Measurements from ENCODE around the gene RBM15. TPM values are rescaled to one million over a fixed set of nuclear protein-coding genes. Genes with fewer than 3 reads are reported as not detected.

Gene RBM15
- total RNA-seq, 2 donors from 2014 or later, result 16.5 to 17.0 TPM

DNA sequence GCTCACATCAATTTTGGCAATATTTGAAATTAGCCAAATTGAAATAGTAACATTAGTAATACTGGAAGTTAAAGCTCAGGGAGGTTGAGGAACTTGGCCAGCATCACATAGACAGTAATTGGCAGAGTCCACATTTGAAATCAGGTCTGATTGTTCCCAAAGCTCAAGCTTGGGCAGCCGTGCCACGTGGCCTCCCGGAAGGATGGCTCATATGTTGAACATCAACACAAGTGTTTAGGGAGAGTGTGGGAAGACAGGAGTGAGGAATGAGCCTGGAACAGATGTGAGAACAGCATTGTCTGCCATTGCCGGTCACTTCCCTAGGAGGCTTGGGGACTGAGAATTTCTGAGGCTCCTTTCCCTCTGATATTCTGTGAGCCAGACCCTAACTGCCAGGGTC lies 40.2 kb upstream of the RBM15 start:
- no peak for DNase-seq (ENCODE audit: low spot score)
- H3K4me1 ChIP-seq, result no peaks in the 10 kb centered on the region
- H3K36me3 ChIP-seq, result no peaks in the 10 kb centered on the region
- no peaks in the 10 kb centered on the region for H3K27me3 ChIP-seq
- TF ChIP-seq, protein P1, sequence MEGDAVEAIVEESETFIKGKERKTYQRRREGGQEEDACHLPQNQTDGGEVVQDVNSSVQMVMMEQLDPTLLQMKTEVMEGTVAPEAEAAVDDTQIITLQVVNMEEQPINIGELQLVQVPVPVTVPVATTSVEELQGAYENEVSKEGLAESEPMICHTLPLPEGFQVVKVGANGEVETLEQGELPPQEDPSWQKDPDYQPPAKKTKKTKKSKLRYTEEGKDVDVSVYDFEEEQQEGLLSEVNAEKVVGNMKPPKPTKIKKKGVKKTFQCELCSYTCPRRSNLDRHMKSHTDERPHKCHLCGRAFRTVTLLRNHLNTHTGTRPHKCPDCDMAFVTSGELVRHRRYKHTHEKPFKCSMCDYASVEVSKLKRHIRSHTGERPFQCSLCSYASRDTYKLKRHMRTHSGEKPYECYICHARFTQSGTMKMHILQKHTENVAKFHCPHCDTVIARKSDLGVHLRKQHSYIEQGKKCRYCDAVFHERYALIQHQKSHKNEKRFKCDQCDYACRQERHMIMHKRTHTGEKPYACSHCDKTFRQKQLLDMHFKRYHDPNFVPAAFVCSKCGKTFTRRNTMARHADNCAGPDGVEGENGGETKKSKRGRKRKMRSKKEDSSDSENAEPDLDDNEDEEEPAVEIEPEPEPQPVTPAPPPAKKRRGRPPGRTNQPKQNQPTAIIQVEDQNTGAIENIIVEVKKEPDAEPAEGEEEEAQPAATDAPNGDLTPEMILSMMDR (IDR thresholded peaks at IDR 0.05), result no peak
- H3K4me3 ChIP-seq, result no peak overlapping the region
- no peak overlapping the region for H3K27ac ChIP-seq
- no peaks in the 10 kb centered on the region for H3K9me3 ChIP-seq

DNA sequence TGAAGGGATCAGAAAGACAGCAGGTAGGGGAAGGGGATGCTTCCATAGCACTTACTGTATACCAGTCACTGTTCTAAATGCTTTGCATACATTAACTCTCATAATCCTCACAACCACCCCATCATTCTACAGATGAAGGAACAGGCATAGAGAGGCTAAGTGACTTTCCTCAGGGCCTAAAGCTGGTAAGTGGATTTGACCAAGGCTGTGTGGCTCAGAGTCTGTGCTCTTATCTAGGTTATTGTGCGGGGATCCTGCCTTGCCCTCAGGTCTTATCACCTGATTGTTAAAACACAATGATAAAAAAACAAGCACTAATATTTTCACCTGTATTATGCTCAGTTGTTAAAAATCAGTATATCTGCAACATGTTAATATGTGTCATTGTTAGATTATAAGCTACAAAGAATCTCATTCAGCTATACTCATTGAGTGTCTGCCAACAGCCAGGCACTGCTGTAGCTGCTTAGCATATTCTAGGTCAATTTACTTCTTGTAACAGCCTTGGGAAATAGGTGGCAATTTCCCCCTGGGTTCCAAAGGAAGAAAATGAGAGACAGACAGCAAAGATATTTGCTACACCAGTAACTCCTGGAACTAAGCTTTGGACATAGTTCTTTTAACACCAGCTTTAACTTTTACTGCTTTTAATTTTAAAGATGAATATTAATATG lies 38.6 kb upstream of the RBM15 start:
- no peak for DNase-seq (ENCODE audit: low spot score)
- H3K27ac ChIP-seq, result no peak overlapping the region
- H3K4me3 ChIP-seq, result no peak overlapping the region
- TF ChIP-seq, protein P1 (IDR thresholded peaks at IDR 0.05), result no peak
- no peaks in the 10 kb centered on the region for H3K36me3 ChIP-seq
- no peaks in the 10 kb centered on the region for H3K9me3 ChIP-seq
- H3K4me1 ChIP-seq, result no peaks in the 10 kb centered on the region
- no peaks in the 10 kb centered on the region for H3K27me3 ChIP-seq

DNA sequence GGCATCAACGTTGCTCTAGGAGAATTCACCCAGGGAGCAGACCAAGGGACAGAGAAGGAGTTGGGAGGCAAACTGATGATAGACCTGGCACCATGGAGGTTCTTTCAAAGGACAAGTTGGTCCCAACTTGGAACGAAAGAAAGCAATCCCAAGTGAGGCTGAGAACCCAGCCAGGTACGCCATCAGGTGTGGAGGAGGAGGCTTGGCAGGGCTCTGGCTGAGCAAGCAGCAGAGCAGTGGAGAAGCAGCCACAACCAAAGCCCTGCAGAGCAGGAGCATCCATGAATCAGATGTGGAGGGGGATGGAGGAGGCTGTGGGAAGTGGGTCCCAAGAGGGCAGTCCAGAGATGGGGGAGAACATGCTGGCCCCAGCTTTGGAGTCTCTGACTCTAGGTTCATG lies 36.3 kb upstream of the RBM15 start:
- Histone ChIP-seq H3K36me3 (no peaks in the 10 kb centered on the region), H3K4me3 (no peak overlapping the region), H3K9me3 (no peaks in the 10 kb centered on the region), H3K27ac (no peak overlapping the region), H3K4me1 (no peaks in the 10 kb centered on the region), H3K27me3 (no peaks in the 10 kb centered on the region)
- no peak for DNase-seq (ENCODE audit: low spot score)
- TF ChIP-seq, protein P1 (IDR thresholded peaks at IDR 0.05), result no peak

DNA sequence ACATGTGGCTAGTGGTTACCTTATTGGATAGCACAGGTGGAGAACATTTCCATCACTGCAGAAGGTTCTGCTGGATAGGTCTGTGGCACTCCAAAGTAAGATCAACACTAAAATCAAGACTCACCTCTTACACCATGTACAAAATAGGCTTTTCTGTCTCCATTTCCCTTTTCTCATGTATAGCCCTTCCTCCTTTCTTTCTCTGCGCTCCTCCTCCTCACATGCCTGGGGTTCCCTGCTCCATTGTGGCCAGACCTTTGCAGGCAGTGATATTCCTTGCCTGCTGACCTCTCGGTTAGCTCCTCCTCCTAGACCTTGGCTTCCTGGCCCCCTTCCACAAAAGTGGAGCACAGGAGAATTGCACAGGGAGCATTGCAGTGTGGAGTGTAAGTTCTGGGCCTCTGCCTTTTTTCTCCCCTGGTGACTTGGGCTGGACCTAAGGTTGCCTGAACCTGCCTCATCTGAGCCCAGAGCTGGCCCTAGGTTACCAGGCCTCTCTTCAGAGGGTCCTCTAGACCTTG lies 33.2 kb upstream of the RBM15 start:
- no peaks in the 10 kb centered on the region for H3K36me3 ChIP-seq
- H3K9me3 ChIP-seq, result no peaks in the 10 kb centered on the region
- no peak overlapping the region for H3K27ac ChIP-seq
- H3K4me1 ChIP-seq, result peaks cover 0 to 13% of the 10 kb centered on the region in 2 donors
- TF ChIP-seq, protein P1 (IDR thresholded peaks at IDR 0.05), result no peak
- no peaks in the 10 kb centered on the region for H3K27me3 ChIP-seq
- no peak for DNase-seq (ENCODE audit: low spot score)
- H3K4me3 ChIP-seq, result no peak overlapping the region

DNA sequence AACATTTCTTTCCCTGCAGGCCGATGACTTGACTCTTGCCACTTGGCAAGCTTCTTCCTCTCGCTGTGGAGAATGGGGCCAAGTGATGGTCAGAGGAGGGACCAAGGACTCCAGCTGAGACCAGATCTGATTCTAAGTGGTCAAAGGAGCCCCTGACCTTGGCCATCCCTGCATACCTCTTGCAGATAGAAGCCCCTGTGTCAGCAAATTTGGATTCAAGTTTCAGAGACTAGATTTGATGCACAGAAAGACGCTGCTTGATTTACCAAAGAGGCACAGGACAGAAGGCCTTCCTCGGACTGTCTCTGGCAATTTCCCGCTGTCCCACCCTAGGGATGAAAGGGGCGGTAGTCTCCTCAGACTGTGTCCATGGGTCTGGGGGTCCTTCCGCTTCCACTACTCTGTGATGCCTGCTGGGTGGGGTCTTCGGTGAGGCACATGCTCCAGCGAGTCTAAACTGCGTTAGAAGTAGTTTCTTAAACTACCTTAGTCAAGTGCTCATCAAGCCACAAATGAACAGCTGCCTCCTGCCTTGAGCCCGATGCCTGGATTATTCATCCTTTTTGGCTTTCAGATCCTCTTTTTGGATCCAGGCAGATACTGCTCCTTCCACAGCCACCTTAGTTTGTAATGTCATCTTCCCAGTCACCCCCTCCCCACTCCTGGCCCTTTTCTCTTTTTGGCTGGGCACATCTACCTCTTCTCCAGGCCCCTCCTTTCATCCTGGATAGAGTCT lies 31.8 kb upstream of the RBM15 start:
- TF ChIP-seq, protein P1 (IDR thresholded peaks at IDR 0.05), result no peak
- no peaks in the 10 kb centered on the region for H3K9me3 ChIP-seq
- no peak overlapping the region for H3K4me3 ChIP-seq
- no peaks in the 10 kb centered on the region for H3K36me3 ChIP-seq
- peaks cover 0 to 18% of the 10 kb centered on the region in 2 donors for H3K4me1 ChIP-seq
- no peak for DNase-seq (ENCODE audit: low spot score)
- H3K27ac ChIP-seq, result no peak overlapping the region
- H3K27me3 ChIP-seq, result no peaks in the 10 kb centered on the region

All from right atrium auricular region (tissue), 2 donors.